OCI-LY7 (cell line): ENCODE measurements around the gene KIF6. TPM values are rescaled to one million over a fixed set of nuclear protein-coding genes. Genes with fewer than 3 reads are reported as not detected.

Source experiments
- BruUV-seq: library from RNA; stranded (reverse); fragments of 400-500 nt; replicated peaks from 2 replicates; lab custom pipeline; 2021; lab: Mats Ljungman, UMichigan
- CTCF ChIA-PET: fragments of 300-600 bp; sonication (Branson Sonifier 250); formaldehyde crosslinking; loops from one replicate; lab custom pipeline; 2022; ENCODE audit warnings: antibody characterized with exemption; ENCODE audit not compliant: unreplicated experiment; lab: Charles Lee
- POLR2A ChIA-PET: fragments of 300-600 bp; sonication (Branson Sonifier 250); formaldehyde crosslinking; loops from one replicate; lab custom pipeline; 2022; ENCODE audit warnings: antibody characterized with exemption; lab: Charles Lee
- DNase-seq: peaks from one replicate; pipeline ENCODE4 v3.0.0-alpha.2; 2015; ENCODE audit warnings: low spot score
- H2AFZ ChIP-seq: fragments of 200-600 bp; sonication (generic), shearing (Covaris generic); 2 replicates; pipeline ENCODE4 v1.6.1; 2014; ENCODE audit warnings: mild to moderate bottlenecking, antibody characterized with exemption, low read length, moderate library complexity
- H3K27ac ChIP-seq: fragments of 200-600 bp; sonication (generic); 2 replicates; pipeline ENCODE4 v1.5.1; 2014; ENCODE audit warnings: mixed run types, low read depth, mild to moderate bottlenecking, moderate library complexity, low read length, inconsistent platforms; ENCODE audit not compliant: poor library complexity, severe bottlenecking
- H3K36me3 ChIP-seq: fragments of 200-600 bp; sonication (generic); 2 replicates; pipeline ENCODE4 v1.6.1; 2014; ENCODE audit warnings: mild to moderate bottlenecking, antibody characterized with exemption, low read length, moderate library complexity, mixed read lengths; ENCODE audit not compliant: insufficient read depth
- H3K4me1 ChIP-seq: fragments of 200-600 bp; sonication (generic); 2 replicates; pipeline ENCODE4 v1.5.1; 2014; ENCODE audit warnings: mild to moderate bottlenecking, low read length; ENCODE audit not compliant: insufficient read depth, poor library complexity, severe bottlenecking
- H3K4me2 ChIP-seq: fragments of 200-600 bp; sonication (generic); 2 replicates; pipeline ENCODE4 v1.6.1; 2014; ENCODE audit warnings: mild to moderate bottlenecking, low read length
- H3K4me3 ChIP-seq: fragments of 200-600 bp; sonication (generic); 2 replicates; pipeline ENCODE4 v1.5.1; 2014; ENCODE audit warnings: mild to moderate bottlenecking, low read depth, low read length; ENCODE audit not compliant: poor library complexity, severe bottlenecking
- H3K79me2 ChIP-seq: fragments of 200-600 bp; sonication (generic); 2 replicates; pipeline ENCODE4 v1.6.1; 2016; ENCODE audit warnings: low read depth, mild to moderate bottlenecking, low read length, moderate library complexity, mixed read lengths; ENCODE audit not compliant: insufficient read depth
- H3K9me2 ChIP-seq: fragments of 200-600 bp; sonication (generic); 2 replicates; pipeline ENCODE4 v1.6.1; 2016; ENCODE audit warnings: mild to moderate bottlenecking, low read length, mixed read lengths; ENCODE audit not compliant: insufficient read depth
- H3K9me3 ChIP-seq: fragments of 200-600 bp; sonication (generic); 2 replicates; pipeline ENCODE4 v1.6.1; 2014; ENCODE audit warnings: mild to moderate bottlenecking, mixed run types, low read length, mixed read lengths
- H4K20me1 ChIP-seq: fragments of 200-600 bp; sonication (generic); 2 replicates; pipeline ENCODE4 v1.6.1; 2014; ENCODE audit warnings: mild to moderate bottlenecking, antibody characterized with exemption, low read length, moderate library complexity, mixed read lengths; ENCODE audit not compliant: insufficient read depth
- CTCF ChIP-seq: fragments of 200-600 bp; sonication (generic); conservative IDR thresholded peaks from 2 replicates; pipeline ENCODE4 v1.5.1; 2014; ENCODE audit warnings: mild to moderate bottlenecking, antibody characterized with exemption, low read length, moderate library complexity, mixed read lengths
- EZH2phosphoT487 ChIP-seq: fragments of 200-600 bp; sonication (generic); IDR thresholded peaks from 2 replicates; pipeline ENCODE4 v1.6.1; 2018; ENCODE audit warnings: low read depth, borderline replicate concordance, mild to moderate bottlenecking, mixed run types, antibody characterized with exemption, low read length, moderate library complexity, mixed read lengths
- intact Hi-C: fragments of 100-400 bp; cut with micrococcal nuclease; formaldehyde crosslinking; loops from one replicate; pipeline ENCODE4 v1.10.0; 2022; ENCODE audit not compliant: unreplicated experiment
- total RNA-seq, 2 experiments: library from RNA; depleted of rRNA in 1 of 2; stranded (reverse); fragments of >200 nt in 1 of 2; shearing (Covaris generic) in 1 of 2; gene quantifications; 2 replicates each; pipeline ENCODE4 v1.2.3, GENCODE V29; 2014 to 2022

Gene KIF6
- total RNA-seq, 2 experiments from 2014 or later: not detected

- no peak overlapping the region for H3K4me3 ChIP-seq
- intact Hi-C loops: no loop called here
- no peaks in the 10 kb centered on the region for H3K79me2 ChIP-seq
- no peak for DNase-seq
- no peaks in the 10 kb centered on the region for H3K9me3 ChIP-seq
- H4K20me1 ChIP-seq: no peaks in the 10 kb centered on the region
- no TSS peak for BruUV-seq
- H2AFZ ChIP-seq: no peak overlapping the region
- ChIA-PET POLR2A (no interaction called here), CTCF (no interaction called here)
- no peaks in the 10 kb centered on the region for H3K4me1 ChIP-seq
- TF ChIP-seq EZH2phosphoT487 (no peak), CTCF (no peak)
- no peaks in the 10 kb centered on the region for H3K9me2 ChIP-seq
- H3K36me3 ChIP-seq: no peaks in the 10 kb centered on the region
- H3K27ac ChIP-seq: no peak overlapping the region
- H3K4me2 ChIP-seq: no peak overlapping the region
Observed at GRCh38 chr6:39350723-39351505, 374.3 kb downstream of the KIF6 start.

GRCh38 chr6:39348740-39349139 lies 376.5 kb downstream of the KIF6 start:
- H3K4me2 ChIP-seq: no peak overlapping the region
- H3K4me1 ChIP-seq: no peaks in the 10 kb centered on the region
- H3K36me3 ChIP-seq: no peaks in the 10 kb centered on the region
- no TSS peak for BruUV-seq
- H4K20me1 ChIP-seq: no peaks in the 10 kb centered on the region
- H3K4me3 ChIP-seq: no peak overlapping the region
- intact Hi-C loops: loop anchor here (5.0 kb wide), 1 partner anchor 544 kb away; no protein-coding TSS in a partner anchor
- H3K27ac ChIP-seq: no peak overlapping the region
- no peaks in the 10 kb centered on the region for H3K9me2 ChIP-seq
- CTCF ChIA-PET: no interaction called here
- no peaks in the 10 kb centered on the region for H3K79me2 ChIP-seq
- POLR2A ChIA-PET: no interaction called here
- no peak for DNase-seq
- H2AFZ ChIP-seq: no peak overlapping the region
- TF ChIP-seq CTCF (no peak), EZH2phosphoT487 (no peak)
- no peaks in the 10 kb centered on the region for H3K9me3 ChIP-seq
